Chondrocyte (in vitro differentiated cells): ENCODE results near the gene PGRMC2. TPM values are rescaled to one million over a fixed set of nuclear protein-coding genes. Genes with fewer than 3 reads are reported as not detected.

Experiments
- DNase-seq: peaks from one replicate; pipeline ENCODE4 v3.0.0; 2021; ENCODE audit warnings: mixed read lengths, low spot score
- H3K27ac Mint-ChIP-seq: one replicate; pipeline ENCODE4 v1.8.0; 2021; ENCODE audit warnings: mild to moderate bottlenecking, moderate library complexity, mixed read lengths; ENCODE audit not compliant: unreplicated experiment
- H3K27me3 Mint-ChIP-seq: 2 replicates; pipeline ENCODE4 v1.8.0; 2021; ENCODE audit warnings: low read depth, mixed read lengths
- H3K36me3 Mint-ChIP-seq: 2 replicates; pipeline ENCODE4 v1.8.0; 2021; ENCODE audit warnings: low read depth, mixed read lengths
- H3K4me1 Mint-ChIP-seq: 2 replicates; pipeline ENCODE4 v1.8.0; 2021; ENCODE audit warnings: low read depth, mild to moderate bottlenecking, mixed read lengths
- H3K4me3 Mint-ChIP-seq: one replicate; pipeline ENCODE4 v1.8.0; 2021; ENCODE audit warnings: mild to moderate bottlenecking, moderate library complexity, mixed read lengths; ENCODE audit not compliant: unreplicated experiment
- H3K9me3 Mint-ChIP-seq: 2 replicates; pipeline ENCODE4 v1.8.0; 2021; ENCODE audit warnings: low read depth, mixed read lengths
- total RNA-seq: library from RNA; stranded (reverse); gene quantifications from 3 replicates; pipeline ENCODE4 v1.2.1, GENCODE V29; 2021
- TF ChIP-seq, protein P1 (sequence below): fragments of 200-600 bp; sonication (generic); IDR thresholded peaks from 2 replicates; pipeline ENCODE4 v1.5.0; 2021; ENCODE audit warnings: antibody characterized with exemption, mild to moderate bottlenecking, moderate library complexity

Gene PGRMC2
- total RNA-seq, 1 donor from 2014 or later = 136 TPM

DNA sequence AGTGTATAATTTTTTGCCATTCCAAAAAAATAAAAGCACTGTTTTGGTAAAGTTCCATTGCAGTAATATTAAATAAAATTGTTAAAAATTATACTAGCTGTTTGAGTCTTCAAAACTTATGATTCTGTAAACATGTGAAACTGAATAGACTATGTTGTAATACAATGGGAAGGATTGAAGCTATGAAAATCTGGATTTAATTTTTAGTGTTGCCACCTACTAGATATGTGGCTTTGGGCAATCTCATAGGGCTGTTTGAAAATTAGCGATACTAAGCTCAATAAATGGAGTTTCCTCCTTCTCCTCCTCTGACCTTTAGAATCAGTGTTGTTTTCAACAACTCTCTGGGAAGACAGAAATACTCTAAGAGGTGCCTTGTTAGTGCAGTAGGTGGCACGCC lies 4.5 kb downstream of the PGRMC2 start:
- H3K4me3 Mint-ChIP-seq = no peak overlapping the region
- H3K27ac Mint-ChIP-seq = no peak overlapping the region
- H3K27me3 Mint-ChIP-seq = no peaks in the 10 kb centered on the region
- no peak for DNase-seq
- H3K36me3 Mint-ChIP-seq = peaks cover 9% of the 10 kb centered on the region
- H3K9me3 Mint-ChIP-seq = no peaks in the 10 kb centered on the region
- TF ChIP-seq, protein P1, sequence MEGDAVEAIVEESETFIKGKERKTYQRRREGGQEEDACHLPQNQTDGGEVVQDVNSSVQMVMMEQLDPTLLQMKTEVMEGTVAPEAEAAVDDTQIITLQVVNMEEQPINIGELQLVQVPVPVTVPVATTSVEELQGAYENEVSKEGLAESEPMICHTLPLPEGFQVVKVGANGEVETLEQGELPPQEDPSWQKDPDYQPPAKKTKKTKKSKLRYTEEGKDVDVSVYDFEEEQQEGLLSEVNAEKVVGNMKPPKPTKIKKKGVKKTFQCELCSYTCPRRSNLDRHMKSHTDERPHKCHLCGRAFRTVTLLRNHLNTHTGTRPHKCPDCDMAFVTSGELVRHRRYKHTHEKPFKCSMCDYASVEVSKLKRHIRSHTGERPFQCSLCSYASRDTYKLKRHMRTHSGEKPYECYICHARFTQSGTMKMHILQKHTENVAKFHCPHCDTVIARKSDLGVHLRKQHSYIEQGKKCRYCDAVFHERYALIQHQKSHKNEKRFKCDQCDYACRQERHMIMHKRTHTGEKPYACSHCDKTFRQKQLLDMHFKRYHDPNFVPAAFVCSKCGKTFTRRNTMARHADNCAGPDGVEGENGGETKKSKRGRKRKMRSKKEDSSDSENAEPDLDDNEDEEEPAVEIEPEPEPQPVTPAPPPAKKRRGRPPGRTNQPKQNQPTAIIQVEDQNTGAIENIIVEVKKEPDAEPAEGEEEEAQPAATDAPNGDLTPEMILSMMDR = no peak
- peaks cover 73% of the 10 kb centered on the region for H3K4me1 Mint-ChIP-seq

DNA sequence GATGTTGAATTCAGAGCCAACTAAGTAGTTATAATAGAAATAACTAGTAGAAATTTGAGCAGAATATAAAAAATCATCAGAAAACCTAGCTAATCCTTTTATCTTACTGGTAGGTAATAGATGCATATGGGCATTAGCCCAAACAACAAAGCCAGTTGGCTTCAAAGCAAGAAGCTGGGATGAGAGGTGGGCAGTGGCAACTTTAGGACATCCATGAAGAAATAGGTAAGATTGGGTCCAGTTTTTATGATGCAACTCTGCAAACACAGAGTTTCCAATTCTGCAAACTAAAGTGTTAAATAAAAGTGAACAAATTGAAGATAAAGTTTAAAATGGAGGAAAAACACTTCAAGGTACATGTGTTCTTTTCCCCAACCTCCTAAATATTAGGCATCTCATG lies 5.1 kb downstream of the PGRMC2 start:
- no peaks in the 10 kb centered on the region for H3K9me3 Mint-ChIP-seq
- no peak for DNase-seq
- no peak overlapping the region for H3K27ac Mint-ChIP-seq
- H3K4me3 Mint-ChIP-seq = no peak overlapping the region
- TF ChIP-seq, protein P1 = no peak
- no peaks in the 10 kb centered on the region for H3K27me3 Mint-ChIP-seq
- peaks cover 9% of the 10 kb centered on the region for H3K36me3 Mint-ChIP-seq
- peaks cover 77% of the 10 kb centered on the region for H3K4me1 Mint-ChIP-seq

DNA sequence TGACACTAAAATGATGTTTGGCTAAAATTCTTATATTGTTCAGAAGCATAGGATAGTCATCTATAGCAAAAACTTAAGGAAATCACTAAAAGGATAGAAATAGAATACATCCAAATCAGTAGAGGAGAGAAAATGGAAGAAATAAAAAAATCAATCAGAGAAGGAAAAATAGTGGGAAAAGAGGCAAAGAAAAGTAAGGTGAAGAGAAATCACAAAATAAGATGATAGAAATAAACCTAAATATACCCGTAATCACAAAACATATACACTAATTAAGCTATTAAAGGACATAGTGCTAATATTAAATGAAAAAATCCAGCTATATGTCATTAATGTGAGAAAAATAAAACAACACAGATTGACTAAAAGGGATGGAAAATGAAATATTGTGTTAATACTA lies 6.3 kb downstream of the PGRMC2 start:
- Mint-ChIP-seq H3K36me3 (peaks cover 5% of the 10 kb centered on the region), H3K9me3 (no peaks in the 10 kb centered on the region), H3K27ac (peak overlapping the region; percentile 13), H3K27me3 (no peaks in the 10 kb centered on the region), H3K4me1 (peaks cover 77% of the 10 kb centered on the region), H3K4me3 (no peak overlapping the region)
- TF ChIP-seq, protein P1 = no peak
- no peak for DNase-seq

DNA sequence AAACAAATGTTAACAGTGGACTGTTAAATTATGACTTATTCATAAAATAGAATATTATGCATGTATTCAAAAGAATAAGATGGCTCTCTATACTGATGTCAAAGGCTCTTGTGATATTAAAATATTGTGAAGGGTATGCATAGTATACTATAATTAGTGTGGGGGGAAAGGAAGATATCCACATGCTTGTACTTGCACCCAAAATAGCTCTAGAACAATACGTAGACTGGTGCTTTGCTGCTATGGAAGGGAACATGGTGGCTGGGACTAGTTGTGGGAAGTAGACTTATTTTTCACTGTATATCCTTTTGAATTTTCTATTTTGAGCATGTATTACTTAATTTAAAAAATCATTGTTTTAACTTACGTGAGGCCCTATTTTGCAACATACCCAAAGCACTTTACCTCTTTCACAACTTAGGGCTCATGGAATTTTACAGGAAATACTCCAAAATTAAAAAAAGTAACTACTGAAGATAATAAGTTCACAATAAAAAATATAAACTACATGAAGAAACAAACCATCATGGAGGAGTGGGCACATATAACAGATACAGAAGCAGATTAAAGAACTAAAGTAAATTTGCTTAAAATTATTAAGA lies 7.9 kb downstream of the PGRMC2 start:
- DNase-seq = no peak

DNA sequence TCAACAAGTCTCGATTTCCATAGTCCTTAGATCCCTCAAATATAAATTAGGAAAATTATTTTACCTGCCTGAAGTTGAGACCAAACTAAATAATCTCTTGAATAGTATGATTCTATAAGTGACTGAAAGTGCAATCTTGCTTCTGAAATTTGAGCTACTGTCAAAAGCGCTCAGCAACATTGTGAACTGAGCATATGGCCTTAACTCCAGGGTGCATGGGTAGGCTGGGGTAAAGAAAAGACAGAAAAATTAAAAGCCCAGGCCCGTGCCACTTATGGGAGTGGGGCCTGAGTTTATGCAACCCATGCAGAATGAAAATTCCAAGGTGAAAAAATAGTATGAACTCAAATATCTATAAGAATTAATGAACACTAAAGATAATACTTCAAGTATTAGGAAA lies 9.8 kb downstream of the PGRMC2 start:
- H3K9me3 Mint-ChIP-seq = no peaks in the 10 kb centered on the region
- DNase-seq = no peak
- H3K4me1 Mint-ChIP-seq = peaks cover 64% of the 10 kb centered on the region
- H3K36me3 Mint-ChIP-seq = peaks cover 2% of the 10 kb centered on the region
- H3K27me3 Mint-ChIP-seq = no peaks in the 10 kb centered on the region
- no peak overlapping the region for H3K4me3 Mint-ChIP-seq
- no peak overlapping the region for H3K27ac Mint-ChIP-seq
- TF ChIP-seq, protein P1 = no peak

More for the DNA sequence above, 7.9 kb downstream of the PGRMC2 start:
- Mint-ChIP-seq H3K9me3 (no peaks in the 10 kb centered on the region), H3K27me3 (no peaks in the 10 kb centered on the region), H3K36me3 (peaks cover 5% of the 10 kb centered on the region), H3K27ac (peak overlapping the region; percentile 68), H3K4me3 (no peak overlapping the region), H3K4me1 (peaks cover 76% of the 10 kb centered on the region)
- TF ChIP-seq, protein P1 = no peak
